ENCODE measurements around the gene NET1.
"Not testable (repeated sequence)": the region's sequence is repeated elsewhere in the genome, so short reads cannot be mapped to it uniquely, and the experiment has no call there.

NET1 gene

GRCh38 chr10:5400468-5401240 is 11.7 kb upstream of the NET1 start:
- no peaks in the 10 kb centered on the region for H3K36me3 ChIP-seq (ENCODE audit: insufficient read depth, low read length)
- H3K9me3 ChIP-seq (ENCODE audit: insufficient read depth, low read depth, low read length): no peaks in the 10 kb centered on the region
- H3K27ac ChIP-seq (ENCODE audit: low read depth, low read length): no peak overlapping the region
- H3K9ac ChIP-seq (ENCODE audit: low read depth, low read length): no peak overlapping the region
- no peak overlapping the region for H3K4me3 ChIP-seq (ENCODE audit: low read length)
- no peaks in the 10 kb centered on the region for H3K27me3 ChIP-seq (ENCODE audit: insufficient read depth, low read length)
- WGBS: 96% methylated on average over 8 of the region's 9 CpGs
- H3K4me1 ChIP-seq (ENCODE audit: insufficient read depth, low read length): no peaks in the 10 kb centered on the region

- Histone ChIP-seq H3K27ac (ENCODE audit: low read depth, low read length) (no peak overlapping the region), H3K27me3 (ENCODE audit: insufficient read depth, low read length) (no peaks in the 10 kb centered on the region), H3K9ac (ENCODE audit: low read depth, low read length) (no peak overlapping the region), H3K36me3 (ENCODE audit: insufficient read depth, low read length) (no peaks in the 10 kb centered on the region), H3K4me1 (ENCODE audit: insufficient read depth, low read length) (no peaks in the 10 kb centered on the region), H3K9me3 (ENCODE audit: insufficient read depth, low read depth, low read length) (peaks cover 14% of the 10 kb centered on the region), H3K4me3 (ENCODE audit: low read length) (no peak overlapping the region)
- WGBS: 93% methylated on average over 3 of the region's 3 CpGs
Measured at GRCh38 chr10:5402798-5403197, 9.6 kb upstream of the NET1 start.

GRCh38 chr10:5404208-5405041 is 7.9 kb upstream of the NET1 start, which contains the start of gene TUBAL3:
Gene TUBAL3 (minus strand): TSS chr10:5404828. CDS start chr10:5404792, 36 bp downstream.
- WGBS: 86% methylated on average over 8 of the region's 8 CpGs

GRCh38 chr10:5406918-5407317 is 5.4 kb upstream of the NET1 start:
- WGBS: 83% methylated on average over 1 of the region's 1 CpG
- Histone ChIP-seq H3K27me3 (ENCODE audit: insufficient read depth, low read length) (no peaks in the 10 kb centered on the region), H3K27ac (ENCODE audit: low read depth, low read length) (no peak overlapping the region), H3K4me3 (ENCODE audit: low read length) (no peak overlapping the region), H3K36me3 (ENCODE audit: insufficient read depth, low read length) (no peaks in the 10 kb centered on the region), H3K9me3 (ENCODE audit: insufficient read depth, low read depth, low read length) (peaks cover 14% of the 10 kb centered on the region), H3K4me1 (ENCODE audit: insufficient read depth, low read length) (0 out of 2 replicates have a peak, but pooled peaks cover under 1% of the 10 kb centered on the region), H3K9ac (ENCODE audit: low read depth, low read length) (no peak overlapping the region)

More at GRCh38 chr10:5404208-5405041, 7.9 kb upstream of the NET1 start, which contains the start of gene TUBAL3:
- no peaks in the 10 kb centered on the region for H3K36me3 ChIP-seq (ENCODE audit: insufficient read depth, low read length)
- H3K27ac ChIP-seq (ENCODE audit: low read depth, low read length): no peak within 1 kb of the TSS
- H3K9me3 ChIP-seq (ENCODE audit: insufficient read depth, low read depth, low read length): peaks cover 14% of the 10 kb centered on the region
- no peaks in the 10 kb centered on the region for H3K27me3 ChIP-seq (ENCODE audit: insufficient read depth, low read length)
- no peaks in the 10 kb centered on the region for H3K4me1 ChIP-seq (ENCODE audit: insufficient read depth, low read length)
- H3K9ac ChIP-seq (ENCODE audit: low read depth, low read length): no peak within 1 kb of the TSS
- H3K4me3 ChIP-seq (ENCODE audit: low read length): no peak within 1 kb of the TSS

GRCh38 chr10:5410787-5411186 is 1.6 kb upstream of the NET1 start:
- H3K4me3 ChIP-seq (ENCODE audit: low read length); H3K27me3 ChIP-seq (ENCODE audit: insufficient read depth, low read length); H3K27ac ChIP-seq (ENCODE audit: low read depth, low read length); H3K36me3 ChIP-seq (ENCODE audit: insufficient read depth, low read length); H3K9ac ChIP-seq (ENCODE audit: low read depth, low read length): not testable (repeated sequence)
- Histone ChIP-seq H3K4me1 (ENCODE audit: insufficient read depth, low read length) (peaks cover 20% of the 10 kb centered on the region), H3K9me3 (ENCODE audit: insufficient read depth, low read depth, low read length) (peaks cover 14% of the 10 kb centered on the region)

GRCh38 chr10:5411941-5412276 is 448 bp upstream of the NET1 start:
- no peaks in the 10 kb centered on the region for H3K36me3 ChIP-seq (ENCODE audit: insufficient read depth, low read length)
- H3K9me3 ChIP-seq (ENCODE audit: insufficient read depth, low read depth, low read length): peaks cover 5% of the 10 kb centered on the region
- peaks cover 31% of the 10 kb centered on the region for H3K4me1 ChIP-seq (ENCODE audit: insufficient read depth, low read length)
- H3K9ac ChIP-seq (ENCODE audit: low read depth, low read length): no peak overlapping the region; the same call in 1 of the 2 replicates
- peak overlapping the region; percentile 85 for H3K4me3 ChIP-seq (ENCODE audit: low read length)
- 78% methylated on average over 3 of the region's 3 CpGs for WGBS
- H3K27ac ChIP-seq (ENCODE audit: low read depth, low read length): no peak overlapping the region
- H3K27me3 ChIP-seq (ENCODE audit: insufficient read depth, low read length): no peaks in the 10 kb centered on the region

- Histone ChIP-seq H3K36me3 (ENCODE audit: insufficient read depth, low read length) (no peaks in the 10 kb centered on the region), H3K4me1 (ENCODE audit: insufficient read depth, low read length) (peaks cover 41% of the 10 kb centered on the region), H3K4me3 (ENCODE audit: low read length) (peak overlapping the region; percentile 85), H3K27me3 (ENCODE audit: insufficient read depth, low read length) (no peaks in the 10 kb centered on the region), H3K9me3 (ENCODE audit: insufficient read depth, low read depth, low read length) (no peaks in the 10 kb centered on the region), H3K9ac (ENCODE audit: low read depth, low read length) (peak overlapping the region; percentile 64), H3K27ac (ENCODE audit: low read depth, low read length) (no peak overlapping the region)
- 15% methylated on average over 19 of the region's 20 CpGs for WGBS
Measured at GRCh38 chr10:5413012-5413938, 918 bp downstream of the NET1 start.

- Histone ChIP-seq H3K9me3 (ENCODE audit: insufficient read depth, low read depth, low read length) (no peaks in the 10 kb centered on the region), H3K4me3 (ENCODE audit: low read length) (peak overlapping the region; percentile 21), H3K27me3 (ENCODE audit: insufficient read depth, low read length) (no peaks in the 10 kb centered on the region), H3K4me1 (ENCODE audit: insufficient read depth, low read length) (peaks cover 40% of the 10 kb centered on the region), H3K27ac (ENCODE audit: low read depth, low read length) (no peak overlapping the region; the same call in 1 of the 2 replicates), H3K9ac (ENCODE audit: low read depth, low read length) (no peak overlapping the region), H3K36me3 (ENCODE audit: insufficient read depth, low read length) (no peaks in the 10 kb centered on the region)
- WGBS: 84% methylated on average over 11 of the region's 11 CpGs
Measured at GRCh38 chr10:5416981-5417380, 4.6 kb downstream of the NET1 start.

- no peaks in the 10 kb centered on the region for H3K36me3 ChIP-seq (ENCODE audit: insufficient read depth, low read length)
- H3K4me1 ChIP-seq (ENCODE audit: insufficient read depth, low read length): peaks cover 38% of the 10 kb centered on the region
Measured at GRCh38 chr10:5418584-5418983, 6.2 kb downstream of the NET1 start.

GRCh38 chr10:5419466-5420094 is 7.2 kb downstream of the NET1 start:
- peaks cover 38% of the 10 kb centered on the region for H3K4me1 ChIP-seq (ENCODE audit: insufficient read depth, low read length)
- H3K36me3 ChIP-seq (ENCODE audit: insufficient read depth, low read length): no peaks in the 10 kb centered on the region
- H3K4me3 ChIP-seq (ENCODE audit: low read length): no peak overlapping the region
- H3K27me3 ChIP-seq (ENCODE audit: insufficient read depth, low read length): no peaks in the 10 kb centered on the region
- 93% methylated on average over 3 of the region's 3 CpGs for WGBS
- no peak overlapping the region for H3K9ac ChIP-seq (ENCODE audit: low read depth, low read length)
- no peak overlapping the region for H3K27ac ChIP-seq (ENCODE audit: low read depth, low read length)
- no peaks in the 10 kb centered on the region for H3K9me3 ChIP-seq (ENCODE audit: insufficient read depth, low read depth, low read length)

More at GRCh38 chr10:5418584-5418983, 6.2 kb downstream of the NET1 start:
- Histone ChIP-seq H3K27me3 (ENCODE audit: insufficient read depth, low read length) (no peaks in the 10 kb centered on the region), H3K27ac (ENCODE audit: low read depth, low read length) (no peak overlapping the region), H3K4me3 (ENCODE audit: low read length) (no peak overlapping the region), H3K9ac (ENCODE audit: low read depth, low read length) (no peak overlapping the region), H3K9me3 (ENCODE audit: insufficient read depth, low read depth, low read length) (no peaks in the 10 kb centered on the region)
